ENCODE results near the gene GAPDH. TPM values are rescaled to one million over a fixed set of nuclear protein-coding genes. Genes with fewer than 3 reads are reported as not detected.
"Not testable (repeated sequence)": the region's sequence is repeated elsewhere in the genome, so short reads cannot be mapped to it uniquely, and the experiment has no call there.

The GAPDH gene
- total RNA-seq, 1 experiment from 2014 or later: 4,776 TPM

DNA sequence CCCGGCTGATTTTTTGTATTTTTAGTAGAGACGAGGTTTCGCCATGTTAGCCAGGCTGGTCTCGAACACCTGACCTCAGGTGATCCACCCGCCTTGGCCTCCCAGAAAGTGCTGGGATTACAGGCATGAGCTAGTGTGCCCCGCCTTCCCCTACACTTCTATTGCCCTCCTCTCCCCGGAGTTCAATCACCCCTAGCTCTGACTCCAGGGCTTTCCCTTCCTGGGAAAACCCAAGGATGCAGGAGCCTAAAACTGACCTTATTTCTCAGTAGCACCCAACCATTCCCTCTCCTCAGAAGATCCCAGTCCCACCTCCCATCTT is 22.1 kb downstream of the GAPDH start:
- not testable (repeated sequence) for H3K4me3 ChIP-seq; H3K27ac ChIP-seq; H3K9me3 ChIP-seq (replicated peaks); H3K27me3 ChIP-seq; DNase-seq
- peaks cover 34% of the 10 kb centered on the region for H3K36me3 ChIP-seq
- H3K4me1 ChIP-seq: peaks cover 22% of the 10 kb centered on the region

DNA sequence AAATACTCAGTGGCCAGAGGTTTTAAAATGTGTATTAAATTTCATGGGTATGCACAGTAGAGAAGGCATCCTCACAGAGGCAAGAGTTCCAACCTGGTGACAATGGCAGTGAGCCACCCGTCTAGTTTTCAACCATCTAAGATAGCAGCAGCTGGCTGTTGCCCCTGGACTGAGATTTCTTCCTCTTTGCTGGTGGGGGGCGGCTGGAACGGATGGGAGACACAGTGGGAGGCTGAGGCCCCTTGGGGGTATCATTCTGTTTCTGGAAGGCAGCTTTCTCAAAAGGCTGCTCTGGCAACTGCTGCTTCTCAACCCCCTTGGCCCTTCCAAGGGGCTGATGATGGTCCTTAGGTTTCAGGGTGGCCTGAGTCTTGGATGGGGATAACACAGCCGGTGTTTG is 22.5 kb downstream of the GAPDH start:
- Histone ChIP-seq H3K4me1 (peaks cover 18% of the 10 kb centered on the region), H3K27me3 (no peaks in the 10 kb centered on the region)

DNA sequence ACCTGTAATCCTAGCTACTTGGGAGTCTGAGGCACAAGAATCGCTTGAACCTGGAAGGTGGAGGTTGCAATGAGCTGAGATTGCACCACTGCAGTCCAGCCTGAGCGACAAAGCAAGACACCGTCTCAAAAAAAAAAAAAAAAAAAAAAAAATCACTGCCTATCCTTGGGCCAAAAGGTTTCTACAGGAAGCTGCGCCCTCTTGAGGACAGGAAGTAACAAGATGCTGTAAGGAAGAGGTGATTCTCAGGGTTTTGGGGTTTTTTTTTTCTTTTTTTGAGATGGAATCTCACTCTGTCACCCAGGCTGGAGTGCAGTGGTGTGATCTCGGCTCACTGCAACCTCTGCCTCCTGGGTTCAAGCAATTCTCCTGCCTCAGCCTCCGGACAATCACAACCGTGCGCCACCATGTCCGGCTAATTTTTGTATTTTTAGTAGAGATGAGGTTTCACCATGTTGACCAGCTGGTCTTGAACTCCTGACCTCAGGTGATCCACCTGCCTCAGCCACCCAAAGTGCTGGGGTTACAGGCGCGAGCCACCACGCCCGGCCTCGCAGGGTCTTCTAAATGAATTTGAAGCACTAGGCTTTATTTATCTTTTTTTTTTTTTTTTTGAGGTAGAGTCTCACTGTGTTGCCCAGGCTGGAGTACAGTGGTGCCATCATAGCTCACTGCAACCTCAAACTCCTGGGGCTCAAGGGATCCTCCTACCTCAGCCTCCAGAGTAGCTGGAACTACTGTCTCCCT is 23.9 kb downstream of the GAPDH start:
- H3K9me3 ChIP-seq (replicated peaks); H3K27me3 ChIP-seq; H3K4me3 ChIP-seq; H3K27ac ChIP-seq; H3K4me1 ChIP-seq: not testable (repeated sequence)
- DNase-seq: peak in 1 of 2 experiments; percentile 64
- peaks cover 50% of the 10 kb centered on the region for H3K36me3 ChIP-seq

More for the DNA sequence above, 22.5 kb downstream of the GAPDH start:
- DNase-seq: no peak
- H3K4me3 ChIP-seq: no peak overlapping the region
- H3K27ac ChIP-seq: no peak overlapping the region
- H3K9me3 ChIP-seq (replicated peaks): no peaks in the 10 kb centered on the region
- peaks cover 37% of the 10 kb centered on the region for H3K36me3 ChIP-seq

GRCh38 chr12:6559500-6559899 is 25.2 kb downstream of the GAPDH start:
- Histone ChIP-seq H3K27ac (no peak overlapping the region), H3K36me3 (peaks cover 60% of the 10 kb centered on the region)
- DNase-seq: no peak

DNA sequence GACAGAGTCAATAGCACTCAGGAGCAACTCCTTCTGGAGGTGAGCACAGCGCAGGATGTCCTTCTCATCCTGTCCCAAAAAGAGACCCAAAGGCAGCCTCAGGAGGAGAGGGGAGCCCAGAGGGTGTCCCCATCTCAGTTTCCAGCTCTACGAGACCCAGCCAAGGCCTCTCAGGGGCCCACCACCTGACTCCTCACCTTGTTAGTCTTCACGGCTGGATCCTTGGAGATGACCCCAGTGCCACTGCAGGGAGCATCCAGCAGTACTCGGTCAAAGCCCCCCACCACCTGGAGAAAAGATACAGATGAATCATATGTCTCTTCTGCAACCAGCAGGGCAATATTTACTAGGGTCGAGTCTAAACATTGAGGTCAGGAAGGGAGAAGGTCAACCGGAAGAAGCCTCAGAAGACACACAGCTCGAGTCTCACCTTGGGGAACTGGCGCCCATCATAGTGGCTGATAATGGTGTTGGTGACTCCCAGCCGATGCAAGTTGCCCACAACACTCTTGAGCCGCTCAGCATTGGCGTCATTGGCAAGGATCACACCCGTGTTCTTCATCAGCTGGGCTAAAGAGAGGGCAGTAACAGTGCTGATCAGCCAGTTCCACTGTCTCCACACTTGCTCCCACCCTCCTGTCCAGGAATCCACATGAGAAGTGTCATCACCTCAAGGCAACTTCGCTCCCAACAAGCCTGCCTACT is 26.3 kb downstream of the GAPDH start:
- no peak for DNase-seq
- H3K4me1 ChIP-seq: no peaks in the 10 kb centered on the region
- H3K36me3 ChIP-seq: peaks cover 72% of the 10 kb centered on the region
- no peak overlapping the region for H3K4me3 ChIP-seq
- H3K27ac ChIP-seq: no peak overlapping the region
- H3K9me3 ChIP-seq (replicated peaks): no peaks in the 10 kb centered on the region
- H3K27me3 ChIP-seq: no peaks in the 10 kb centered on the region

More at GRCh38 chr12:6559500-6559899, 25.2 kb downstream of the GAPDH start:
- H3K9me3 ChIP-seq (replicated peaks): no peaks in the 10 kb centered on the region
- H3K4me1 ChIP-seq: no peaks in the 10 kb centered on the region
- H3K4me3 ChIP-seq: no peak overlapping the region
- no peaks in the 10 kb centered on the region for H3K27me3 ChIP-seq

GRCh38 chr12:6562881-6563280 is 28.6 kb downstream of the GAPDH start:
- Histone ChIP-seq H3K4me1 (no peaks in the 10 kb centered on the region), H3K27ac (no peak overlapping the region), H3K36me3 (peaks cover 73% of the 10 kb centered on the region)

GRCh38 chr12:6563448-6564050 is 29.2 kb downstream of the GAPDH start:
- Histone ChIP-seq H3K4me1 (no peaks in the 10 kb centered on the region), H3K27ac (no peak overlapping the region), H3K9me3 (replicated peaks) (no peaks in the 10 kb centered on the region), H3K27me3 (no peaks in the 10 kb centered on the region), H3K36me3 (peaks cover 73% of the 10 kb centered on the region), H3K4me3 (no peak overlapping the region)
- DNase-seq: peak; percentile 63 to 83

More at GRCh38 chr12:6562881-6563280, 28.6 kb downstream of the GAPDH start:
- DNase-seq: no peak
- Histone ChIP-seq H3K4me3 (no peak overlapping the region), H3K9me3 (replicated peaks) (no peaks in the 10 kb centered on the region), H3K27me3 (no peaks in the 10 kb centered on the region)

GRCh38 chr12:6567112-6567670 is 32.9 kb downstream of the GAPDH start:
- peak in 1 of 2 experiments; percentile 19 for DNase-seq
- Histone ChIP-seq H3K27ac (peak overlapping the region; percentile 47; the same call in 1 of the 2 replicates), H3K4me1 (no peaks in the 10 kb centered on the region), H3K36me3 (peaks cover 71% of the 10 kb centered on the region), H3K4me3 (peak overlapping the region; percentile 78), H3K9me3 (replicated peaks) (no peaks in the 10 kb centered on the region), H3K27me3 (no peaks in the 10 kb centered on the region)

GRCh38 chr12:6569312-6569711 is 35.0 kb downstream of the GAPDH start:
- H3K4me1 ChIP-seq: no peaks in the 10 kb centered on the region
- no peak overlapping the region for H3K4me3 ChIP-seq
- no peak for DNase-seq
- H3K36me3 ChIP-seq: peaks cover 70% of the 10 kb centered on the region
- no peak overlapping the region for H3K27ac ChIP-seq
- H3K27me3 ChIP-seq: no peaks in the 10 kb centered on the region
- no peaks in the 10 kb centered on the region for H3K9me3 ChIP-seq (replicated peaks)

GRCh38 chr12:6569786-6570185 is 35.5 kb downstream of the GAPDH start:
- H3K36me3 ChIP-seq: peaks cover 70% of the 10 kb centered on the region
- no peak overlapping the region for H3K4me3 ChIP-seq
- H3K9me3 ChIP-seq (replicated peaks): no peaks in the 10 kb centered on the region
- no peaks in the 10 kb centered on the region for H3K4me1 ChIP-seq
- no peak overlapping the region for H3K27ac ChIP-seq
- H3K27me3 ChIP-seq: no peaks in the 10 kb centered on the region
- no peak for DNase-seq

DNA sequence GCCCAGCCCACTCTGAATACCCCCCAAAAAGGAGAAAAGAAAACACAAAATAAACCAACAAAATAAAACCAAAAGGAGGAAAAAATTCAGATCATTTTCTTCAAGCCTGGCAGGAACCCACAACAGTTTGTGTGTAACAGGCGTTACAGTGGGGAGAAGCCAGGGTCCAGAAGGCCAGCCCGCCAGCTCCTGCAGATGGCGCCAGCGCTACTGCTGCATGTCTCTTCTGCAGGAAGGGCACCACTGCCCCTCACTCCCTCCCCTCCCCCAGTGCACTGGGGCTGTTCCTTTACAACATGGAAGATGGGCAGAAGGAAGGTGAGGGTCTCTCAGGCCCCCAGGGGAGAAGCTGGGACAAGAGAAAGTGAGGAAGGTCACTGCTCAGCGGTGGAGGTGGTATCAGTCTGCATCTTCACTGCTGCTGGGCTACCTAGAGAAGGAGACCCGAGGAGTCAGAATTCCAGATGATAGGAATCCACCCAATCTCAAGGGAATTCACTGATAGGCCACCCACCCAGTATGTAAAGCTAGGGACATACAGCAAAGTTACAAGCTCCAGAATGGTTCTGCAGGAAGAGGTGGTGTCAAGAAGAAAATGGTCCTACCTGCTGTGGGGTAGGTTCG is 36.1 kb downstream of the GAPDH start:
- peak; percentile 69 for DNase-seq
- Histone ChIP-seq H3K4me1 (no peaks in the 10 kb centered on the region), H3K9me3 (replicated peaks) (no peaks in the 10 kb centered on the region), H3K27me3 (no peaks in the 10 kb centered on the region), H3K36me3 (peaks cover 70% of the 10 kb centered on the region), H3K4me3 (no peak overlapping the region), H3K27ac (no peak overlapping the region)

GRCh38 chr12:6573001-6573400 is 38.7 kb downstream of the GAPDH start:
- no peak overlapping the region for H3K4me3 ChIP-seq

DNA sequence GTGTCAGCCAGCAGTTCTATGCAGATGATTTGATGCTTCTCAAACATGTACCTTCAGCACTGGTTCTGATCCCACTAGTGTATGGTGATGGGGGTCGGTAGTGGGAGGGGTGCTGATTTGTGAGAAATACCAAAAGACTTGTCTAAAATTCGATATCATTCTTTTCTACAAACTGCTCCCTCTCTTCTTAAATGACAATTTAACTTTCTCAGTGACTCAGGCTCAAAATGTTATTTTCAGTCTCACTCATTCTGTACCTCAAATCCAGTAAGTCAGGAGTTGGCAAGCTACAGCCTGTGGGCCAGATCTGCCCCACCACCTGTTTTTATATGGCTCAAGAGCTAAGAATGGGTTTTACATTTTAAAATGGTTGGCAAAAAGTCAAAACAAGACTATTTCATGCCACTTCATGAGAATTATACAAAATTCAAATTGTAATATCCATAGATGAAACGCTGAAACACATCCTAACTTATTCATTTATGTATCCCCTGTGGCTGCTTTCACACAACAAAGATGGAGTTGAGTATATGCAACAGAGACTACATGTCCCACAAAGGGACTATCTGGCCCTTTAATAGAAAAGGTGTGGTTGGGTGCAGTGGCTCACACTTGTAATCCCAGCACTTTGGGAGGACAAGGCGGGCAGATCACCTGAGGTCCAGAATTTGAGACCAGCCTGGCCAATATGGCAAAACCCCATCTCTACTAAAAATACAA is 40.4 kb downstream of the GAPDH start:
- no peak overlapping the region for H3K4me3 ChIP-seq
- H3K27ac ChIP-seq: no peak overlapping the region
- no peaks in the 10 kb centered on the region for H3K27me3 ChIP-seq
- H3K4me1 ChIP-seq: no peaks in the 10 kb centered on the region
- no peak for DNase-seq
- peaks cover 84% of the 10 kb centered on the region for H3K36me3 ChIP-seq
- H3K9me3 ChIP-seq (replicated peaks): no peaks in the 10 kb centered on the region

More at GRCh38 chr12:6573001-6573400, 38.7 kb downstream of the GAPDH start:
- H3K9me3 ChIP-seq (replicated peaks): no peaks in the 10 kb centered on the region
- no peak overlapping the region for H3K27ac ChIP-seq
- peaks cover 77% of the 10 kb centered on the region for H3K36me3 ChIP-seq
- DNase-seq: peak in 1 of 2 experiments; percentile 21
- H3K4me1 ChIP-seq: no peaks in the 10 kb centered on the region
- no peaks in the 10 kb centered on the region for H3K27me3 ChIP-seq

- Histone ChIP-seq H3K4me3 (no peak overlapping the region), H3K4me1 (no peaks in the 10 kb centered on the region), H3K36me3 (peaks cover 84% of the 10 kb centered on the region), H3K9me3 (replicated peaks) (no peaks in the 10 kb centered on the region), H3K27me3 (no peaks in the 10 kb centered on the region), H3K27ac (no peak overlapping the region)
- DNase-seq: no peak
Observed at GRCh38 chr12:6575648-6576047, 41.3 kb downstream of the GAPDH start.
